Neural progenitor cell (in vitro differentiated cells): ENCODE results near the gene NMB.

Experiments
- CTCF ChIP-seq: fragments of 200-600 bp; sonication (generic); IDR thresholded peaks from 2 replicates; pipeline ENCODE4 v1.5.1; 2017; ENCODE audit warnings: antibody characterized with exemption, mild to moderate bottlenecking
- EZH2phosphoT487 ChIP-seq: fragments of 200-600 bp; sonication (generic); IDR thresholded peaks from 2 replicates; pipeline ENCODE4 v1.6.1; 2017; ENCODE audit warnings: antibody characterized with exemption

DNA sequence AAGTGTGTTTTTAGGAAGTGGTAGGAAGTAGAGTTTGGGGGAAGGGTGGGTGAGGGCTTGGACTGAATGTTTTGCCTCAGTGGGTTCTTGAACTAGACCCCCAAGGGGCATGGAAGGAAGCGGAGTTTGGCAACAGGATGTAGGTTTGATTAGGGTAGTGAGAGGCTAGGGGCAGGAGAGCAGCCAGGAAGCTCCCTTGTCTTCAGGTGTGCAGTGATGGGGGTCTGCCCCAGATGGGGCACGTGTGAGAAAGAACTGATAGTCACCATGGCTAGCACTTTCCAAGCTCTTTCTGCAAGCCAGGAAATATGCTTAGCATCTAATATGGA, 52.5 kb downstream of the NMB start:
- TF ChIP-seq CTCF (no peak), EZH2phosphoT487 (no peak)
